KBM-7 (cell line): ENCODE data around the gene MAP3K14.

Experiments
- DNase-seq: peaks from one replicate; pipeline ENCODE4 v3.0.0-alpha.2; 2015
- in situ Hi-C: fragments of 300-500 bp; cut with MboI; formaldehyde crosslinking; loops from 2 replicates; pipeline ENCODE4 v1.14.3; 2020; ENCODE audit warnings: low sequenced_read_pairs, low pct_unique_long_range_greater_than_20kb, mixed read lengths

MAP3K14 gene

GRCh38 chr17:45289301-45290268 lies 27.2 kb downstream of the MAP3K14 start:
- no peak for DNase-seq
- in situ Hi-C loops: no loop called here

DNA sequence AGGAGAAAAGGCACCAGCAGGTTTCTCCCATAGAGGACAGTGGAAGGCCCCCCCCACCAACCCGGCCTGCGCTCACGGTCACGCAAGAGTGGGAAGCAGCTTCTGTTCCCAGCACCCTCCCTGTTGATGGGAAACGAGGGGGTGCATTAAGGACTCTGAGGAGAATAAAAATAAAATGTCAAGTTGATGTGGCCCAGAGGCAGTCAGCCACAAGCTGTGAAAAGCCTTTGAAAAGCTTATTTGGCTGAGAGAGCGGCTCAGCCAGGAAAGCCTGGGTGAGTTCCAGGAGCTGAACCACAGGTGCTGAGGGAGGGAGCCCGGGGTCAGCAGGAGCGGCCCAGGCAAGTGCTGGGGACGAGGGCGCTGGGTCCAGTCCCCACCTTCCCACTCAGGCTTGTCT lies 28.0 kb downstream of the MAP3K14 start:
- DNase-seq: no peak
- in situ Hi-C loops: no loop called here

DNA sequence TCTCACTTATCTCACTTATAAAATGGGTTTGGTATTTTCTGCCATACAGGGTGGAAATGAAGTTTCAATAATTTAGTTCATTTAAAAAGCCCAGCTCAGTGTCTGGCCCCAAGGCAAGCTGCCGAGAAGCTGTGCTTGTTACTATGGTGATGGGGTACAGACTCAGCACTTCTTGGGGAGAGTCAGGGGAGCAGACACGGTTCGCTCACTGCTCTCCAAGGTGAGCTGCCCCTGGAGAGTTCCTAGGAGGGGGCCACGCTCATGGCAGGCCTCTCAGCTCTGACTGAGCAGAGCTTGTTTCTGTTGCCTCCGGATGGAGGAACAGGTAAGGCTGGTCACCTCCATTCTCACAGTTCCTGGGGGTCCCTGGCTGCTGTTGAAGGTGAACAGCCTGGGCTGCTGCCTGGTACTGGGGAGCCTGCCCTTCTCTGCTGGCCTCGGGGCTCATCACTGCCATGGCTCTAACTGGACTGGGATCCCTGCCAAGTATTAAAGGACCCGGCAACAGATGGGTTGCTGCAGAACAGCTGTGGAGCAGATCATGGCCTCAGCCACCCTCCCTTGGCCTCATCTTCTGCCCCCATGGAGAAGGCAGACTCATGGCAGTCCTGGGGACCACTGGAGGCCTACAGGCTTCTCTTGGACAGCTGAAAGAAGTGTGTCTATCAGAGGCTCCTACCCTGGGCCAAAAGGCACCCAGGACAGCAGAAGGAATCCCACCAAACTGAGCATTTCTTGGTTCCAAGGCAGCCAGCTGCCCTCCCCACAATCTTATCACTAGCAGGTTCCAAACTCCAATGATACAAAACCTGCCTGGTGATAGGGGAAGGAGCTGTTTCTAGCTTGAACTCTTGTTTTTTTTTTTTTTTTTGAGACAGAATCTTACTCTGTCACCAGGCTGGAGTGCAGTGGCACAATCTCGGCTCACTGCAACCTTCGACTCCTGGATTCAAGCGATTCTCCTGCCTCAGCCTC lies 29.0 kb downstream of the MAP3K14 start:
- DNase-seq: no peak
- in situ Hi-C loops: no loop called here

- DNase-seq: no peak
- in situ Hi-C loops: no loop called here
Observed at GRCh38 chr17:45286286-45286685, 30.5 kb downstream of the MAP3K14 start.

DNA sequence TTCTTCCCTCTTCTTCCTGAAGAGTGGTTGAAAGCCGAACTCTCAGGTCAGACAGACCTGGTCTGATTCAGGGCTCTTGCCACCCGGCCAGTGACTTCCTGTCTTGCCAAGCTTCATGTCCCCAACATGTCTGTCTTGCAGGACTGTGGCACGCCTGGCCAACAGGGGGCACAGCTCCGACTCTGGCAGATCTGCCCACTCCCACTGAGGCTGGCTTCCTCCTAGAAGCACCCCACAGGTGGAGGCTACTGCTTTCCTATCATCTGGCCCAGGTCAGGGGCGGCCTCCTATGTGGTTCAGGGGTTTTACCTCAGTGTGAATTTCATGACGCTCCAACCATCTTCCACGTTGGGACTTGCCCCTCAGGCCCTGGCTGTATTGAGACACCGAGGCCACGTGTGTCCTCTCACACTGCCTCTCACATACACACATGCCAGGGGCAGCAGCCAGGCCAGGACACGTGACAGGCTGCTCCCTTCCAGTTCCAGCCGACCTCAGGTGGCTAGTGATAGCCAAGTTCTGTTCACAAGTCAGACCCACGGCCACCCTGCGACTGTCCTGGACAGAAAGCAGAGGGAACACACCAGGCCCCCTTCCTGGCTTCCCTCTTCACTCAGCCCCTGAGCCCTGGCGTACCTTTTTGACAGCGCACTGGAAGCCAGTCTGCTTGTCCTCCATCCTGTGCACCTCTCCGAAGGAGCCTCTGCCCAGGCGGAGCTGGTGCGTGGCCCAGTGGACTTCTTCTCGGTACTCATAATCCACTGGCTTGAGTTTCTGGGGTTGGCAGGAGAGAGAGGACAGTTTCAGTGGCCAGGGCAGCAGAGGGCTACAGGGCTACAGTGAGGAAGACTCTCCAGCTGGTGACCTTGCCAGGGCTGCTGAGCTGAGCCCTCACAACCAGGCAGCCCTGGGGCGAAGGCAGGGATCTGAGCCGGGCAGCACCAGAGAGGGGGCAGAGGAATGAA lies 32.4 kb downstream of the MAP3K14 start:
- DNase-seq: peak; percentile 52
- in situ Hi-C loops: no loop called here

DNA sequence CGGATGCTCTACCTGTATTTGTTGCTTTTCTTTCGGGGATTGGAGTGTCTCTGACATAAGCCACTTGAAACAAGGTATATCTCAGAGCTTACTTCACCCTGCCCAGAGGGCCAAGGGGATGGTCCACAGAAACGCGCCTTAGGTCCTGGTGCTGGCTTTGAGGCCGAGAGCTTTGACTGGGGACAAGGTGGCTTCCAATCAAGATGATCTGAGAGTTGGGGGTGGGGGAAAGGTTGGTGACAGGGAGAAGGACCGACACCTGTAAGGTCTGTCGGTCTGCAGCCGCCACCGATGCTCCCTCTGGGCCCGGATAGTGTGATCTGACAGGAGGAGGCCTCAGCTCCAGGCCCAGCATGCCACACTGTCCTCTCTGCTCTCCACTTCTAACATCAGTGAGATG lies 33.1 kb downstream of the MAP3K14 start:
- DNase-seq: no peak
- in situ Hi-C loops: no loop called here

DNA sequence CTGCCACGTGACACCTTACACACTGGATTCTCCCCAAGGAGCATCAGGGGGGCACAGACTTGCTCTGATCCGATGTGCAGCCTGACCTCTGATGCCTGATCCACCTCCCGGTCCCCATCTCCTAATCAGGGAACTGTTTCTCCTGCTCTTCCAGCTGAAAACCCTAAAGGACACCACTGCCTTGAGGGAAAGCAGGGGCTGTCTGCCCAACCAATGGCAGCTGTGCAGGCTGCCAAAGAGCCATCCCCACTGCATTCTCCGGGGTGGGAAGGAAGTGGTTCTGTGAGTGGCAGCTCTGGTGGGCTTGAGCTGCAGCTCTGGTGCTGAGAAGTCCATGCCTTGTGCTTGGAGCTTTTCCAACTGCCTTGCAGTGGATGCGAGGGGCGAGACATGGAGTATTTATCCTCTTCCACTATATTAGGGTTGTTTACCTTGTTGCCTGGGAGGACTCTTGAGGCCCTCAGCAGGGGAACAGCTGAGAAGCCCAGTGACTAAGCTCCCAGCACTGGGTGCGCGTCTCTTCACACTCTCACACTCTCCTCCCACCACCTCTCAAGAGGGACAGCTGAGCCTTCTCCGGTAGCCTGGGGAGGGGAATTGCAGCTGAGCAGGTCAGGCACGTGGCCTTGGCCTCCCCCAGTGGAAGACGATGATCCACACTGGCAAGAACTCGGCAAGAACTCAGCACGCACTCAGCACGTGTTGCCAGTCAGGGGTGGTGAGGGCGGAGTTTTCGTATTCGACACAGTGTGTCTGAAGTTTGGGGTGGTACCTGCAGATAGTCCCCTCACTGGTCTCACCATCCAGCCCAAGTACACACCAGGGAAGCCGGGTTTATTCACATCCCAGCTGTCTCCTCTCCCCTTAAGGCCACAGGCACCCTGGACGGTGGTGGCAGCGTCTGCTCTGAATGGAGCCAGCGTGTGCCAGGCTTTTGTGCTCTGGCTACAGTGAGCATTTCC lies 33.9 kb downstream of the MAP3K14 start:
- in situ Hi-C loops: no loop called here
- DNase-seq: no peak

GRCh38 chr17:45279898-45280297 lies 36.9 kb downstream of the MAP3K14 start:
- DNase-seq: no peak
- in situ Hi-C loops: loop anchor here (10.0 kb wide), 1 partner anchor 115 kb away; no protein-coding TSS in a partner anchor

- no peak for DNase-seq
- in situ Hi-C loops: loop anchor here (10.0 kb wide), 1 partner anchor 117 kb away; no protein-coding TSS in a partner anchor
Observed at GRCh38 chr17:45277992-45278391, 38.8 kb downstream of the MAP3K14 start.

GRCh38 chr17:45277216-45277849 lies 39.5 kb downstream of the MAP3K14 start:
- in situ Hi-C loops: loop anchor here (10.0 kb wide), 1 partner anchor 117 kb away; no protein-coding TSS in a partner anchor
- DNase-seq: peak; percentile 91

DNA sequence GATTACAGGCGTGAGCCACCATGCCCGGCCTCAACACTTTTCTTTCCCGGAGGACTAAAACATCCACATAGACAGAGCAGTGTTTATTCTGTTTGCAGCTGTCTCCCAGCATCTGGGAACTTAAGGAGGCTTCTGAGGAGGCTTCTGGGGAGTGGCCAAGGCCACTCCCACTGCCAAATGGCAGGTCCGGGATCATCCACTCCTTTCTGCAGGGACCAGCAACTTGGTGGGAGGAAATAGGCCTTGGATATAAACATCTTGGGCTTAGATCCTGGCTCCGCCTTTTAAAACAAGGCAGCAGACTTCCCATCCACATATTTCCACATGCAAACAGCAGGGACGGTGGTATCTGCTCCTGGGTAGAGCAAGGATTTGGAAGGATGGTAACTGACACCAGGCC lies 40.8 kb downstream of the MAP3K14 start:
- in situ Hi-C loops: loop anchor here (10.0 kb wide), 1 partner anchor 119 kb away; no protein-coding TSS in a partner anchor
- no peak for DNase-seq

DNA sequence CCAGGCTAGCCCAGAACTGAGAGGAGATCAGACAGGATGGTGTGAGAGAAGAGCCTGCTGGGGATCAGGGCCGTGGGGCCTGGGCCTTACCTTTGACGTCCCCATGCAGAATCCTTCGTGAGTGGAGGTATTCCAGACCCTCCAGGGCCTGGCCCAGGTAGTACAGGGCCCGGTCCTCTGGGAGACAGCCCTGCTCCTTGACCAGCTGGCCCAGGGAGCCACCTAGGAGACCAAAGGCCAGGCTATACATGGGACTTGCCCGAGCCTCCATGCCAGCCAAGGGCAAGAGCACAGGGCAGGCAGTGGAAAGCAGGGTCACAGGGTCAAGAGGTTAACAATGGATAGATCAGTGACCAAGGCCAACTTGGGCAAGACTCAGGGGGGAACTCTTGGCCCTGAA lies 42.8 kb downstream of the MAP3K14 start:
- in situ Hi-C loops: loop anchor here (10.0 kb wide), 1 partner anchor 121 kb away; no protein-coding TSS in a partner anchor

DNA sequence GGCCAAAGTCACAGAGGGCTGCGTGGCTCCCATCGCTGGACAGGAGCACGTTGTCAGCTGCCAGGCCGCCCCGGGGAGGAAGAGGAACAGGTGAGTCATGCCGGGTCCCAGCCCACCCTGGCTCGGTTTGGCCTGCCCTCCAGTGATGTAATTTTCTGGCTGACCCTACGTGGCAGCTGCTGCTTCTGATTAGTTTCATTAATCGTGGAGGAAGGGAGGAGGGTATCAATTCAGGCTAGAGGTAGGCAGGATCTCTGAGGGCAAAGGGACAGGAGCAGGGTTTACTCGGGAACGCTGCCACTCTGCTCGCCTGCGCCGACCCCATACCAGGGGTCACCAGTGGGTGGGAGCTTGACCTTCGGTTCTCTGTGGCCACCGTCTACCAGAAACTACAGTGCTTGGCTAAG lies 43.3 kb downstream of the MAP3K14 start:
- DNase-seq: no peak
- in situ Hi-C loops: loop anchor here (10.0 kb wide), 1 partner anchor 121 kb away; no protein-coding TSS in a partner anchor

More for the DNA sequence above, 42.8 kb downstream of the MAP3K14 start:
- DNase-seq: no peak

- DNase-seq: no peak
- in situ Hi-C loops: loop anchor here (10.0 kb wide), 1 partner anchor 123 kb away; no protein-coding TSS in a partner anchor
Observed at GRCh38 chr17:45271603-45272002, 45.2 kb downstream of the MAP3K14 start.

GRCh38 chr17:45270828-45271418 lies 45.9 kb downstream of the MAP3K14 start:
- in situ Hi-C loops: loop anchor here (10.0 kb wide), 1 partner anchor 124 kb away; no protein-coding TSS in a partner anchor
- DNase-seq: peak; percentile 57

- in situ Hi-C loops: loop anchor here (10.0 kb wide), 1 partner anchor 125 kb away; no protein-coding TSS in a partner anchor
- DNase-seq: no peak
Observed at GRCh38 chr17:45269912-45270311, 46.9 kb downstream of the MAP3K14 start.
